ENCODE measurements around the gene IL11RA. TPM values are rescaled to one million over a fixed set of nuclear protein-coding genes. Genes with fewer than 3 reads are reported as not detected.

IL11RA gene
- total and polyA plus RNA-seq, 2 experiments from 2014 or later = 44.1 to 52.3 TPM

DNA sequence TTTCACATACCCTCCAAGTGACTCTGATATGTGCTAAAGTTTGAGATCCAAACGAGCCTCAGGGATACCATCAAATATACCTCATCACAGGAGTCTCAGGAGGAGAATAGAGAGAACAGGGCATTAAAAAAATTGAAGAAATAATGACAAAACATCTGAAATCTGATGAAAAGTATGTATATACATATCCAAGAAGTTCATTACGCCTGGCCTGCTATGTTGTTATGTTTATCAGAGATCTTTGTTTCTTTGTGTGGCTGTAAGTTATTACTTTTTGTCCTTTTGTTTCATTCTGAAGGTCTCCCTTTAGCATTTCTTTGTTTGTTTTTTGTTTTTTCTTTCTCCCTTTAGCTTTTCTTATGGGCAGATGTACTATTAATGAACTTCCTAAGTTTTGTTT lies 41.6 kb downstream of the IL11RA start:
- no peaks in the 10 kb centered on the region for H3K9me3 ChIP-seq (ENCODE audit: low read depth)
- no peak for DNase-seq
- H3K4me3 ChIP-seq = no peak overlapping the region
- H3F3A ChIP-seq (ENCODE audit: insufficient read depth) = no peaks in the 10 kb centered on the region
- WGBS, 2 experiments (ENCODE audit: low coverage in 1 of 2, low lambda C conversion rate in 2 of 2, missing lambda C conversion rate in 2 of 2) = 69 to 73% methylated on average over 2 of the region's 2 CpGs
- no peaks in the 10 kb centered on the region for H4K20me1 ChIP-seq (ENCODE audit: insufficient read depth)
- H3K9ac ChIP-seq = no peak overlapping the region
- no peak overlapping the region for H3K4me2 ChIP-seq (ENCODE audit: unreplicated experiment)
- H3K27me3 ChIP-seq (replicated peaks; ENCODE audit: insufficient read depth) = no peaks in the 10 kb centered on the region
- H3K9me2 ChIP-seq (ENCODE audit: insufficient read depth) = no peaks in the 10 kb centered on the region
- no peaks in the 10 kb centered on the region for H3K4me1 ChIP-seq (ENCODE audit: insufficient read depth)
- no peaks in the 10 kb centered on the region for H3K36me3 ChIP-seq (ENCODE audit: low read depth)
- in situ Hi-C loops (cut with MboI) = no loop called here
- H3K79me2 ChIP-seq (ENCODE audit: insufficient read depth) = no peaks in the 10 kb centered on the region
- TF ChIP-seq EZH2phosphoT487 (IDR thresholded peaks at IDR 0.05; ENCODE audit: insufficient read depth, low read depth) (no peak), EZH2 (IDR thresholded peaks at IDR 0.05; ENCODE audit: insufficient read depth, poor library complexity, severe bottlenecking) (no peak)
- no peak overlapping the region for H2AFZ ChIP-seq
- no peak overlapping the region for H3K27ac ChIP-seq

DNA sequence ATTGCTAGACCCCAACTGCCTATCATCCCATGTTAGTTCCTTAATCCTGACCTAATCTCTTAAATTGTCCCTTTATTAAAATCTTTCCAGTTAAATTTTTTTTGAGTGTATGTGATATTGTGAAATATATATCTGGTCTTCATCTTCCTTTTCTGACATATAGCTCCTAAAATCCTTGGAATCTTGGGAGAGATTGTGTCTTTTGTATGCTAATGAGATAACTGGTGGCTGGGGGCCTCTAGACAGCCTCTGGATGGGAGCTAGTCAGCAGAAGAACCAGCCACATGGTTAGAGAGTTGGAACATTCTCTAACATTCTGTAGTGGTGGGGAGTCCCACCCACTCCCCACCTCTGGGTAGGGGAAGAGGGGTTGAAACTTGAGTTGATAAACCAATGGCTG lies 42.8 kb downstream of the IL11RA start:
- Histone ChIP-seq H2AFZ (no peak overlapping the region), H3F3A (ENCODE audit: insufficient read depth) (no peaks in the 10 kb centered on the region), H3K27ac (no peak overlapping the region), H3K4me3 (no peak overlapping the region), H3K27me3 (replicated peaks; ENCODE audit: insufficient read depth) (no peaks in the 10 kb centered on the region), H3K9me2 (ENCODE audit: insufficient read depth) (no peaks in the 10 kb centered on the region), H3K36me3 (ENCODE audit: low read depth) (no peaks in the 10 kb centered on the region), H3K79me2 (ENCODE audit: insufficient read depth) (no peaks in the 10 kb centered on the region), H4K20me1 (ENCODE audit: insufficient read depth) (no peaks in the 10 kb centered on the region), H3K4me1 (ENCODE audit: insufficient read depth) (no peaks in the 10 kb centered on the region), H3K9ac (no peak overlapping the region), H3K4me2 (ENCODE audit: unreplicated experiment) (no peak overlapping the region), H3K9me3 (ENCODE audit: low read depth) (no peaks in the 10 kb centered on the region)
- TF ChIP-seq EZH2 (IDR thresholded peaks at IDR 0.05; ENCODE audit: insufficient read depth, poor library complexity, severe bottlenecking) = no peak
- no peak for TF ChIP-seq EZH2phosphoT487 (IDR thresholded peaks at IDR 0.05; ENCODE audit: insufficient read depth, low read depth)
- DNase-seq = no peak
- in situ Hi-C loops (cut with MboI) = no loop called here

DNA sequence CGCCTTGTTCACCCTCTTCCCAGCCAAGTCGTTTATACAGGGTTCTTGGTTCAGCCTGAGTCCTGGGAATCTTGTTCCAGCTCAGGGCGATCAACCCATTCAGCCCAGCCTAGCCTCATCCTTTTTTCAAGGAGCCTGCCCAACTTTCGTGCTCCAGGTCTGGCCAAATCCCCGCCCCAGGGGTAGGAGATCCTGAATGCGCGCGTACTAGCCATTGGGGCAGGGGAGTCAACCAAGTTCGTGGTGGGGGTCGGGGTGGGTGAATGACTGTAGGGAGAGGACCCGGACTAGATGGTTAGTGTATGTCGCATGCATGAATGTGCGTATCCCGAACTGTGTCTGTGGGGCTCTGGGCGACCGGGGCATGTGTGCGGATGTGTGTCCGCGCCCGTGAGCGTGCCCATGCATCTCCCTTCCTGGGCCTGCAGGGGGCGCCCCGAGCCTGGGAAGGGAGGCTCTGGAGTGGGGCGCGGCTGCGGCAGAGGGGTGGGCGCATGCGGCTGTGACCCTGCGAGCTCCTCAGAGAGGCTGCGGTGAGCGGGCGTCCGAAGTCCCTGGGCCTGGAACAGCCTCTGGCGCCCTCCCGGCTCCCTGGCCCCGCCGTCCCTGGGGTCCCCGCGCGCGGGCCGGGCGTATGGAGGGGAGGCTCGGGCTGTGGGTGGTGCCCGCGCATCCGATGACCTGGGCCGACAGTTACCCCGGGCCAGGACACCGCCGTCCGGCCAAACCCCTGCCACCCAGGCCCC lies 49.2 kb downstream of the IL11RA start:
- in situ Hi-C loops (cut with MboI) = no loop called here
- DNase-seq = peak; percentile 75
- Histone ChIP-seq H3K4me1 (ENCODE audit: insufficient read depth) (no peaks in the 10 kb centered on the region), H3K36me3 (ENCODE audit: low read depth) (no peaks in the 10 kb centered on the region), H3K79me2 (ENCODE audit: insufficient read depth) (no peaks in the 10 kb centered on the region), H3K9me2 (ENCODE audit: insufficient read depth) (no peaks in the 10 kb centered on the region), H3K27ac (no peak overlapping the region), H4K20me1 (ENCODE audit: insufficient read depth) (no peaks in the 10 kb centered on the region), H3K9ac (peak overlapping the region; percentile 69), H2AFZ (peak overlapping the region; percentile 93), H3K4me2 (ENCODE audit: unreplicated experiment) (peak overlapping the region; percentile 97), H3F3A (ENCODE audit: insufficient read depth) (peaks cover 3% of the 10 kb centered on the region), H3K27me3 (replicated peaks; ENCODE audit: insufficient read depth) (no peaks in the 10 kb centered on the region), H3K9me3 (ENCODE audit: low read depth) (no peaks in the 10 kb centered on the region), H3K4me3 (peak overlapping the region; percentile 78)
- 15% methylated on average over 38 to 42 of the region's 52 CpGs for WGBS, 2 experiments (ENCODE audit: low coverage in 1 of 2, low lambda C conversion rate in 2 of 2, missing lambda C conversion rate in 2 of 2)
- TF ChIP-seq EZH2 (IDR thresholded peaks at IDR 0.05; ENCODE audit: insufficient read depth, poor library complexity, severe bottlenecking) (no peak), EZH2phosphoT487 (IDR thresholded peaks at IDR 0.05; ENCODE audit: insufficient read depth, low read depth) (no peak)

DNA sequence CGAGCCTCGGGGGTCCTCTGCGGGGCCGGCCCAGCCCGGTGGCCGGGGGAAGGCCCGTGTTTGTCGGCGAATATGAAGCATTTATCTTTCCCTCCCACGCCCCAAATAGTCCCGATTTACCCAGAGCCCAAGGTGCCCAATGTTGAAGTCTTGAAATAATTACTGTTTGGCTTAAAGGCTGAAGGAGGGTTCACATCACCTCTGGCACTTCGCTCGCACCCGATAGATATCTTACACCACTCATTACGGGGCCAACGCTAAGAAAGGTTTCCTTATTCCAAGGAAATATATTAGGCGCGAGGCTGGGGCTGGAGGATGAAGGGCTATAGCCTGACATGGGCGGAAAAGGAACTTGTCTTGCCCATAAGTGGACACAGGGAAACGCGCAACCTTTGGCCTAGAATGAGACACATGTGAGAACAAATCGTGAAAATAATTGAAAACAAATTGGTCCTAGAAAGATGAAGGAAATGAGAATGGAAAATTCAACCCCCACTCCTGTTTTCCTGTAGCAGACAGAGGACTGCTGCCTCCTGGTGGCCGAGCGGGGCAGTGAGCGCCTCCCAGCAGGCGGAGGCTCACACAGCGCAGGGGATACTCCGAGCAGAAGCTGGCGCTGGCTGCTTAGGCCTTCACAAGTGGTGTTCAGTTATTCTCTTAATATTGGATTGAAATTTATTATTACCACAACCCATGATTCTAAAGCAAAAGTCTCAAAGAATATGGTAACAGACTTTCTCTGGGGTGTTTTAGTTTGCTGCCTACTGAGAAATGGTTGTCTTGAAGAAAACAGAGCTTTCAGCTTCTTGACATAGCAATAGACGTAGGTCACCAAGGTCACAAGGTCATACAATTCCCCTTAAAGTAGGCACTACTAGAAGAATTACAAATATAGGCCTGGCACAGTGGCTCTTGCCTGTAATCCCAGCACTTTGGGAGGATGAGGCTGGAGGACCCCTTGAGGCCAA lies 50.1 kb downstream of the IL11RA start:
- Histone ChIP-seq H3K9me2 (ENCODE audit: insufficient read depth) (no peaks in the 10 kb centered on the region), H3K27ac (peak overlapping the region; percentile 31; the same call in 1 of the 2 replicates), H3K79me2 (ENCODE audit: insufficient read depth) (no peaks in the 10 kb centered on the region), H3K4me2 (ENCODE audit: unreplicated experiment) (peak overlapping the region; percentile 97), H3K9ac (peak overlapping the region; percentile 69), H3K4me1 (ENCODE audit: insufficient read depth) (no peaks in the 10 kb centered on the region), H3K9me3 (ENCODE audit: low read depth) (no peaks in the 10 kb centered on the region), H2AFZ (peak overlapping the region; percentile 93), H3K36me3 (ENCODE audit: low read depth) (no peaks in the 10 kb centered on the region), H3F3A (ENCODE audit: insufficient read depth) (peaks cover 3% of the 10 kb centered on the region), H4K20me1 (ENCODE audit: insufficient read depth) (no peaks in the 10 kb centered on the region), H3K4me3 (peak overlapping the region; percentile 78), H3K27me3 (replicated peaks; ENCODE audit: insufficient read depth) (no peaks in the 10 kb centered on the region)
- WGBS, 2 experiments (ENCODE audit: low coverage in 1 of 2, low lambda C conversion rate in 2 of 2, missing lambda C conversion rate in 2 of 2) = 4 to 5% methylated on average over 30 of the region's 30 CpGs
- DNase-seq = peak; percentile 86
- no peak for TF ChIP-seq EZH2phosphoT487 (IDR thresholded peaks at IDR 0.05; ENCODE audit: insufficient read depth, low read depth)
- TF ChIP-seq EZH2 (IDR thresholded peaks at IDR 0.05; ENCODE audit: insufficient read depth, poor library complexity, severe bottlenecking) = no peak
- in situ Hi-C loops (cut with MboI) = no loop called here
